K562 (cell line): ENCODE results near the gene FOXA3. TPM values are rescaled to one million over a fixed set of nuclear protein-coding genes. Genes with fewer than 3 reads are reported as not detected.

Experiments
- E2F8 ChIP-seq: fragments of 450-650 bp; IDR thresholded peaks from 2 replicates; pipeline ENCODE4 v1.7.1; 2018; ENCODE audit warnings: mild to moderate bottlenecking, low read depth; ENCODE audit not compliant: partially characterized antibody
- FOXJ2 ChIP-seq: fragments of 200-800 bp; sonication (Bioruptor generic); IDR thresholded peaks from 2 replicates; pipeline ENCODE4 v1.6.1; 2016; ENCODE audit warnings: missing genetic modification characterization, missing compliant biosample characterization
- FOXP1 ChIP-seq: sonication (generic); formaldehyde crosslinking; IDR thresholded peaks from 2 replicates; pipeline ENCODE4 v1.8.0; 2022; ENCODE audit warnings: mild to moderate bottlenecking, missing genetic modification reagents
- HDGF ChIP-seq: fragments of 450-650 bp; IDR thresholded peaks from 2 replicates; pipeline ENCODE4 v1.6.1; 2016
- HMGN3 ChIP-seq: IDR thresholded peaks from 2 replicates; pipeline ENCODE4 v1.6.1; 2011; ENCODE audit warnings: borderline replicate concordance, low read depth, mild to moderate bottlenecking, mixed read lengths, low read length; ENCODE audit not compliant: insufficient read length; ENCODE audit errors: extremely low read depth
- L3MBTL2 ChIP-seq: fragments of 450-650 bp; IDR thresholded peaks from 2 replicates; pipeline ENCODE4 v1.6.1; 2016; ENCODE audit warnings: mild to moderate bottlenecking, moderate library complexity
- MXD1 ChIP-seq: fragments of 250-450 bp; sonication (Bioruptor Pico); IDR thresholded peaks from 2 replicates; pipeline ENCODE4 v1.8.0; 2021; ENCODE audit warnings: borderline replicate concordance, mild to moderate bottlenecking, moderate library complexity; ENCODE audit not compliant: poor library complexity, severe bottlenecking
- PATZ1 ChIP-seq: fragments of 250-450 bp; sonication (Bioruptor Pico); IDR thresholded peaks from 2 replicates; pipeline ENCODE4 v1.5.0; 2020; ENCODE audit warnings: mild to moderate bottlenecking, borderline replicate concordance
- PRMT5 ChIP-seq: sonication (generic); formaldehyde crosslinking; IDR thresholded peaks from 2 replicates; pipeline ENCODE4 v1.5.0; 2020; ENCODE audit warnings: missing genetic modification reagents
- RBM22 ChIP-seq: fragments of 200-400 bp; formaldehyde crosslinking; IDR thresholded peaks from 2 replicates; pipeline ENCODE4 v1.6.1; 2018; ENCODE audit warnings: low read length, low read depth; ENCODE audit not compliant: poor library complexity, severe bottlenecking
- RERE ChIP-seq: sonication (generic); formaldehyde crosslinking; IDR thresholded peaks from 2 replicates; pipeline ENCODE4 v1.8.0; 2023; ENCODE audit warnings: missing genetic modification reagents, mild to moderate bottlenecking, borderline replicate concordance
- RNF2 ChIP-seq: sonication (generic); IDR thresholded peaks from 2 replicates; pipeline ENCODE4 v1.6.1; 2016
- SUPT5H ChIP-seq: fragments of 450-650 bp; IDR thresholded peaks from 2 replicates; pipeline ENCODE4 v1.6.1; 2016
- TAF1 ChIP-seq: IDR thresholded peaks from 2 replicates; pipeline ENCODE4 v1.6.1; 2011; ENCODE audit warnings: mild to moderate bottlenecking, low read length, moderate library complexity; ENCODE audit not compliant: insufficient read depth, control insufficient read depth, severe bottlenecking; ENCODE audit errors: extremely low read depth
- TEAD1 ChIP-seq, 2 experiments: fragments of 450-650 bp in 1 of 2; sonication (generic) in 1 of 2; formaldehyde crosslinking; IDR thresholded peaks; 2 replicates each; pipeline versions ENCODE4 v1.4.0 to v1.8.0; 2020 to 2022; ENCODE audit warnings: mild to moderate bottlenecking in 2 of 2, missing genetic modification reagents in 1 of 2
- ZNF785 ChIP-seq: fragments of 250-450 bp; sonication (Bioruptor Pico); IDR thresholded peaks from 2 replicates; pipeline ENCODE4 v1.4.0; 2020; ENCODE audit warnings: mild to moderate bottlenecking
- polyA plus RNA-seq, 8 experiments: library from polyadenylated mRNA; depleted of rRNA in 4 of 8; stranded (reverse) in 5 of 8; unstranded in 3 of 8; fragments of >200 nt; fragmentation: Nextera tagmentation in 2 of 8; fragmentation: Illumina TruSeq in 1 of 8; extraction: Ambion mirVana in 2 of 8; extraction: Trizol in 1 of 8; gene quantifications; 2 replicates each; pipeline versions ENCODE4 v1.2.1 to v1.2.3, GENCODE V29; 2011 to 2014; ENCODE audit warnings: inconsistent platforms in 1 of 8, missing spikeins in 1 of 8
- total RNA-seq, 7 experiments: library from RNA; depleted of rRNA in 6 of 7; stranded (reverse); fragments of >200 nt in 6 of 7; fragmentation: Illumina TruSeq in 2 of 7; extraction: Trizol in 2 of 7; gene quantifications; 2 replicates each; pipeline versions ENCODE4 v1.2.1 to v1.2.3, GENCODE V29; 2011 to 2021; ENCODE audit warnings: low replicate concordance in 1 of 7

Gene FOXA3
- total and polyA plus RNA-seq, 9 of the 15 experiments (the other 6 are each of a cell fraction or from before 2014, with no cell fraction given): 1.3 to 15.5 (median 4.7) TPM

- TF ChIP-seq PATZ1 (CRISPR knock-in tag) (no peak), ZNF785 (CRISPR knock-in tag) (no peak), TEAD1 (CRISPR knock-in tag; IDR thresholded peaks at IDR 0.05) (peak in 1 of 2 experiments; percentile 85; a peak in 2 of 4 replicates), TAF1 (peak; percentile 93), L3MBTL2 (peak; percentile 26; the same call in 1 of the 2 replicates), HDGF (0 out of 2 replicates have a peak, but pooled peaks have one; percentile 66), E2F8 (peak; percentile 36), MXD1 (no peak), RERE (no peak), FOXP1 (CRISPR knock-in tag) (0 out of 2 replicates have a peak, but pooled peaks have one; percentile 52), SUPT5H (peak; percentile 89), RBM22 (no peak), RNF2 (no peak), FOXJ2 (tag) (0 out of 2 replicates have a peak, but pooled peaks have one; percentile 16), HMGN3 (peak; percentile 44), PRMT5 (CRISPR knock-in tag) (no peak)
Observed at GRCh38 chr19:45862564-45863334, 1.4 kb upstream of the FOXA3 start, which contains the start of gene SYMPK (continued).
